ENCODE measurements around the gene SDS. TPM values are rescaled to one million over a fixed set of nuclear protein-coding genes. Genes with fewer than 3 reads are reported as not detected.

SDS gene
- total and polyA plus RNA-seq, 4 experiments from 2014 or later = 1.4 to 1.5 TPM; not detected in 2

DNA sequence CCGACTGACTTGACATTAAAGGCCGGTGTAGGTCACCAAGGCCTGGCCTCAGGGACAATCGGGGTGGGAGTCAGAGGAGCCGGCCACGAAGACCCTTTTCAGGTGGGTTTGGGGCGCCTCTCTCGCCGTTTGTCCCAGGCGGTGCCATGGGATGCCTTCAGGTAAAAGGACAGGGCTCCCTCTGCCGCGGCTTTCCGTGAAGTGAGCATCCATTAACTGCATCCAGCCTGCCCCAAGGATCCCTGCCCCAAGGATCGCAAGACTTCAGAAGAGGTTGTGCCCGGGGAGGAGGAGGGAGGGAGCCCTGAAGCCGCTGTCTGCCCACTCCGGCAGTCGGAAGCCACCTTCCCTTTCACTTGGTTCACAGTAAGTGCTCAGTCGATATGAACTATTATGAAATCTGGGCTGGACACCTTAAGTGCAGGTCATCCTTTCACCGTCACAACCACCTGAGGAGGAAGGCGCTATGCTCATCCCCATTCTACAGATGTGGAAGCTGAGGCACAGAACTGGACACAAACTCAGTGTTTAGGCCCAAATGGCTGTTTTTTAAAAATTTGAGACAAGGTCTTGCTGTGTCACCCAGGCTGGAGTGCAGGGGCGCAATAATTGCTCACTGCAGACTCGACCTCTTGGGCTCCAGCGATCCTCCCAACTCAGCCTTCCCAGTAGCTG lies 964 bp downstream of the SDS start:
- H3K9me3 Mint-ChIP-seq = peaks cover 0 to 2% (median 0%) of the 10 kb centered on the region in 8 donors
- H3K27ac Mint-ChIP-seq = no peak overlapping the region
- H3K36me3 ChIP-seq (ENCODE audit: insufficient read depth, low read length) = no peaks in the 10 kb centered on the region
- H3K9me3 ChIP-seq (ENCODE audit: control insufficient read depth in 1 of 2, low read length in 2 of 2) = no peaks in the 10 kb centered on the region
- H3K4me3 ChIP-seq (ENCODE audit: low read length in 2 of 2) = no peak overlapping the region
- H3K27ac ChIP-seq (ENCODE audit: low read depth, low read length) = no peak overlapping the region
- H3K4me3 Mint-ChIP-seq = no peak overlapping the region
- H3K27me3 Mint-ChIP-seq = peaks cover 3 to 4% of the 10 kb centered on the region in 2 donors
- no peaks in the 10 kb centered on the region for H3K36me3 Mint-ChIP-seq
- intact Hi-C loops (cut with micrococcal nuclease) = no loop called here
- DNase-seq = no peak
- CTCF ChIA-PET (ENCODE audit: partially characterized antibody) = no interaction called here
- H3K27me3 ChIP-seq (ENCODE audit: insufficient read depth, low read length) = no peaks in the 10 kb centered on the region
- no peaks in the 10 kb centered on the region for H3K4me1 ChIP-seq (ENCODE audit: insufficient read depth, low read length)
- POLR2A ChIA-PET (ENCODE audit: partially characterized antibody) = no interaction called here
- H3K4me1 Mint-ChIP-seq = no peaks in the 10 kb centered on the region

DNA sequence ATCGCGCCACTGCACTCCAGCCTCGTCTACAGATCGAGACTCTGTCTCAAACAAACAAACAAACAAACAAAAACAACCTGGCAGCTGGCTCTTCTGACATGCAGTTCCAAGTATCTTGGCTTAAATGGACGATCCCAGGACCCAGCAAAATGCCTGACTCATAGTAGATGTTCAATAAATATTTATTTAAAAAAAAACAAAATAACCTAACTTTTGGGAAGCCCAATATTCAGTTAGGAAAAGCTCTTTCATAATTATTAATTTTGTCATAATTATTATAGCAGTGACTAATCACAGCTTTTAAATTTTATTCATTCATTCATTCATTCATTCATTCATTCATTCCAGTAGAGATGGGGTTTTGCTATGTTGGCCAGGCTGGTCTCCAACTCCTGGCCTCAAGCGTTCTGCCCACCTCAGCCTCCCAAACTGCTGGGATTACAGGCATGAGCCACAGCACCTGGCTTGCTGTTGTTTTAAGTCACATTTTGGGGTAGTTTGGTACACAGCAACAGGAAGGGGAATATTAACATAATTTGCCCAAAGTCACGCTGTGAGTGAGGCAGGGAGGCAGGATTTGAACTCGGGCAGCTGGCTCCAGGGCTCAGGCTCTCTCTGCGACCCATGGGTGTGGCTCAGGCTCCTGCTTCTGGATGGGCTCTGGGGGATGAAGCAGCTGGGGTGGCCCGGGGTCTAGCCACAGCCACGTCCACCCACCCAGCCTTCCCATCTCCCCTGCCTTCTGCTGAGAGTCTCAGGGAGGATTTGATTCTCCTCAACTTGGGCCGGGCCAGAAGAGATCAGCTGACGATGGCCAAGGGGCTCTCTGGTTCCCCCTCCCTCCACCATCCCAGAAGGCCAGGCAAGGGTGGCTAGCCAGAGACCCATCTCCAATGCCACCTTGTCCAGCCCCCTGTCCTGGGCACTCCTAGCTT lies 2.4 kb downstream of the SDS start:
- intact Hi-C loops (cut with micrococcal nuclease) = no loop called here
- Histone ChIP-seq H3K9me3 (ENCODE audit: control insufficient read depth in 1 of 2, low read length in 2 of 2) (no peaks in the 10 kb centered on the region), H3K4me3 (ENCODE audit: low read length in 2 of 2) (no peak overlapping the region), H3K27ac (ENCODE audit: low read depth, low read length) (no peak overlapping the region), H3K27me3 (ENCODE audit: insufficient read depth, low read length) (no peaks in the 10 kb centered on the region), H3K4me1 (ENCODE audit: insufficient read depth, low read length) (no peaks in the 10 kb centered on the region), H3K36me3 (ENCODE audit: insufficient read depth, low read length) (no peaks in the 10 kb centered on the region)
- Mint-ChIP-seq H3K27me3 (peaks cover 3 to 4% of the 10 kb centered on the region in 2 donors), H3K27ac (no peak overlapping the region), H3K36me3 (no peaks in the 10 kb centered on the region), H3K4me3 (no peak overlapping the region), H3K9me3 (peaks cover 0 to 2% (median 0%) of the 10 kb centered on the region in 8 donors), H3K4me1 (no peaks in the 10 kb centered on the region)
- ChIA-PET POLR2A (ENCODE audit: partially characterized antibody) (no interaction called here), CTCF (ENCODE audit: partially characterized antibody) (interaction anchor here (0.7 kb wide), 1 partner anchor 24 kb away, joined by 3 read pairs; no protein-coding TSS in a partner anchor)
- DNase-seq = no peak

DNA sequence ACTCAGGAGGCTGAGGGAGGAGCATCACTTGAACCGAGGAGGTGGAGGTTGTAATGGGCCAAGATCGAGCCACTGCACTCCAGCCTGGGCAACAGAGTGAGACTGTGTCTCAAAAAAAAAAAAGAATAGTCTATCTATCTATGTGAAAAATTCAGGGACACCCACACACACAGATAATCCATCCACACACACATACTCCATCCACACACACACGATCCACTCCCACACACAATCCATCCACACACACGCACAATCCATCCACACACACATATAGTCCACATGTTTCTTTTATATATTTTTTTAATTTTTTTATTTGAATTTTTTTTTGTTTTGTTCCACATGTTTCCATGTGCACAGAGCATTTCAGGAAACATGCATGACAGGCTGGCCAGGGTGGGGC lies 3.3 kb downstream of the SDS start:
- Histone ChIP-seq H3K27me3 (ENCODE audit: insufficient read depth, low read length) (no peaks in the 10 kb centered on the region), H3K27ac (ENCODE audit: low read depth, low read length) (no peak overlapping the region), H3K36me3 (ENCODE audit: insufficient read depth, low read length) (no peaks in the 10 kb centered on the region), H3K9me3 (ENCODE audit: control insufficient read depth in 1 of 2, low read length in 2 of 2) (no peaks in the 10 kb centered on the region), H3K4me1 (ENCODE audit: insufficient read depth, low read length) (no peaks in the 10 kb centered on the region), H3K4me3 (ENCODE audit: low read length in 2 of 2) (no peak overlapping the region)
- no peaks in the 10 kb centered on the region for H3K4me1 Mint-ChIP-seq
- intact Hi-C loops (cut with micrococcal nuclease) = no loop called here
- ChIA-PET POLR2A (ENCODE audit: partially characterized antibody) (no interaction called here), CTCF (ENCODE audit: partially characterized antibody) (interaction anchor here (0.7 kb wide), 1 partner anchor 36 kb away, joined by 3 read pairs; no protein-coding TSS in a partner anchor)
- peaks cover 0 to 2% (median 0%) of the 10 kb centered on the region in 8 donors for H3K9me3 Mint-ChIP-seq
- no peak overlapping the region for H3K4me3 Mint-ChIP-seq
- no peaks in the 10 kb centered on the region for H3K36me3 Mint-ChIP-seq
- no peak overlapping the region for H3K27ac Mint-ChIP-seq
- peaks cover 3 to 4% of the 10 kb centered on the region in 2 donors for H3K27me3 Mint-ChIP-seq
- DNase-seq = no peak

DNA sequence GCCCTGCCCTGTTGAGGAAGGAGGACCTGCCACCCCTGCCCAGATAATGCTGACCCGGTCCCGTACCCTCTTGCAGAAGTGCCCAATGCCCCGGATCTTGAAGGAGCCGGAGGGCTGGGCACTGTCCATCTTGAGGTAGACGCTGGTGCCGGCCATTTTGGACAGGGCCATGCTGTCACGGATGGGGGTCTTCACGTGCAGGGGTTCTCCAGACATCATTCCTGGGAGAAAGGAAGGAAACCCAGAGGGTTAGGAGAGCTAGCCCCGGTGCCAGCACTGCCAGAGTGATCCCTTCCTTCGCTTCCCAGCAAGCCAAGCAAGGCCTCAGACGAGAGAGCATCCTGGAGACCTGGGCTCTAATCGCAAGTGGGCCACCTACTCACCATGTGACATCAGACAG lies 4.2 kb downstream of the SDS start:
- no peak for DNase-seq
- Mint-ChIP-seq H3K4me3 (no peak overlapping the region), H3K36me3 (no peaks in the 10 kb centered on the region), H3K27ac (no peak overlapping the region), H3K27me3 (peaks cover 3 to 4% of the 10 kb centered on the region in 2 donors), H3K4me1 (no peaks in the 10 kb centered on the region), H3K9me3 (peaks cover 0 to 2% (median 0%) of the 10 kb centered on the region in 8 donors)
- Histone ChIP-seq H3K9me3 (ENCODE audit: control insufficient read depth in 1 of 2, low read length in 2 of 2) (no peaks in the 10 kb centered on the region), H3K4me3 (ENCODE audit: low read length in 2 of 2) (no peak overlapping the region), H3K4me1 (ENCODE audit: insufficient read depth, low read length) (no peaks in the 10 kb centered on the region), H3K36me3 (ENCODE audit: insufficient read depth, low read length) (no peaks in the 10 kb centered on the region), H3K27ac (ENCODE audit: low read depth, low read length) (no peak overlapping the region), H3K27me3 (ENCODE audit: insufficient read depth, low read length) (no peaks in the 10 kb centered on the region)
- intact Hi-C loops (cut with micrococcal nuclease) = no loop called here
- ChIA-PET POLR2A (ENCODE audit: partially characterized antibody) (no interaction called here), CTCF (ENCODE audit: partially characterized antibody) (interaction anchor here (0.7 kb wide), 1 partner anchor 37 kb away, joined by 3 read pairs; no protein-coding TSS in a partner anchor)

DNA sequence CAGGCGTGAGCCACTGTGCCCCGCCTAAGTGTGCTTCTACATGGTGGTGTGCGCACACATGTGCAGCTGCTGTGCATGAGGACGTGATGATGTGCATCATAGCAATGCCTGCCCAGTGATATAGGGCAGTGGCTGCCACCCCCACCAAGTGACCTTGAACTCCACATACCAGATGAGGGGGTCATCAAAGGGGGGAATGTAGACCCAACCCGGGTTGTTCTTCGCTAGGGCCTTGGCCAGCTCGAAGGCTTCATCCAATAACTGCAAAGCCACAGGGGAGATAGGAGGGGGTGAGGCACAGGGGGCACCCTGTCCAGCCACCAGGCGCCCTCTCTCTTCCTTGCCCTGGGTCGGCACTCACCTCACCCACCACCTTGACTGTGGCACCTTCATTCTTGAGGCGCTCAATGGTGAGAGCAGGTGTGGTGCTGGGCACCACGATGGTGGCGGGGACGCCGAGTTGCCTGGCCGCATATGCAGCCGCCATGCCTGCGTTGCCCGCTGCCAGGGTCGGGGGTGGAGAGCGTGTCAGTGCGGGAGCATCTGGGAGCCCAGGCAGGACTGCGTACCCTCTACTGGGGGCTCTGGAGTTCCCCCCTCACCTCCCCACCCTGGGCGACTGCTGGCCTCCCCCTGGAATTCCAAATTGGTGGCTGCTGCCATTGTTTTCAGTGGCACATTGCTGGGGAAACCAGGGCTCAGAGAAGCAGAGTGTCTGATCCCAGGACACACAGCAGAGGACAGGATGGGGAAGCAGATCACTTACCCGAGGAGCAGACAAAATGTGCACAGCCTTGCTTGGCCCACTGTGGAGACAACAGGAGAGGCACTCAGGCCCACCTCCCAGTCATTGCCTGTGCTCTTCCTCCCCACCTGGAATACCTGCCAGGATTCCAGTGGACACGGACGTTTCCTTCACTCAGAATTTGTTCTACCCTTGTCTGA lies 5.1 kb downstream of the SDS start:
- no peak for DNase-seq
- CTCF ChIA-PET (ENCODE audit: partially characterized antibody) = no interaction called here
- no peaks in the 10 kb centered on the region for H3K36me3 ChIP-seq (ENCODE audit: insufficient read depth, low read length)
- no peaks in the 10 kb centered on the region for H3K9me3 ChIP-seq (ENCODE audit: control insufficient read depth in 1 of 2, low read length in 2 of 2)
- peaks cover 0 to 2% (median 0%) of the 10 kb centered on the region in 8 donors for H3K9me3 Mint-ChIP-seq
- no peaks in the 10 kb centered on the region for H3K27me3 ChIP-seq (ENCODE audit: insufficient read depth, low read length)
- no peak overlapping the region for H3K27ac Mint-ChIP-seq
- H3K4me1 Mint-ChIP-seq = no peaks in the 10 kb centered on the region
- intact Hi-C loops (cut with micrococcal nuclease) = no loop called here
- POLR2A ChIA-PET (ENCODE audit: partially characterized antibody) = interaction anchor here (0.6 kb wide), 1 partner anchor 91 kb away, joined by 3 read pairs; no protein-coding TSS in a partner anchor
- no peak overlapping the region for H3K4me3 Mint-ChIP-seq
- H3K27me3 Mint-ChIP-seq = peaks cover 2 to 3% of the 10 kb centered on the region in 2 donors
- H3K36me3 Mint-ChIP-seq = no peaks in the 10 kb centered on the region
- no peaks in the 10 kb centered on the region for H3K4me1 ChIP-seq (ENCODE audit: insufficient read depth, low read length)
- H3K4me3 ChIP-seq (ENCODE audit: low read length in 2 of 2) = no peak overlapping the region
- H3K27ac ChIP-seq (ENCODE audit: low read depth, low read length) = no peak overlapping the region

DNA sequence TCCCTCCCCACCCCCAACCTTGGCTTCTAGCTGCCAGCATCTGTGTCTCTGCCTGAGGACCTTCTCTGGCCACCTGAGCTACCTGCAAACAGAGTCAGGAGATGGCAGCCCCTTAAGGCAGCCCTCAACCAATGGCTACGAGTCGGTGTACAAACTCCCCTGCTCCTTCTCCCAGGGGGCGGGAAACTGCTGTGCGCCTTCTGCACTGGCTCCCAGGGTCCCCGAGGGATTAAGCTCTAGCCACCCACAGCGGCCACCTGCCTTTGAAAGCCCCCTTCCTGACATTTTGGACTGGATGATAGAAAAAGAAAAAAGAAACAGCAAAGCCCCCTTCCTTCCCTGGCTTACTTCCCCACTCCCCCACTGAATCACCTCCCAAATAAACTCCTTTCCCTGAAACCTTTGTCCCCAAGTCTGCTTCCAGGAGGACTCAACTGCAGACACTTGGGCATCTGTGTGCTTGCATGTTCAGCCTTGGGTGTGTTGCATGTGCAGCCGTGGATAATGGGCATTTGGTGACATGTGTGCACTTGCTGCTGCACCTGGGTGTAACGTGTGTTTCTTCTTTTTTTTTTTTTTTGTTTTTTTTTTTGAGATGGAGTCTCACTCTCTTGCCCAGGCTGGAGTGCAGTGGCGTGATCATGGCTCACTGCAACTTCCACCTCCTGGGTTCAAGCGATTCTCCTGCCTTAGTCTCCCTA lies 6.0 kb downstream of the SDS start:
- no peaks in the 10 kb centered on the region for H3K4me1 Mint-ChIP-seq
- CTCF ChIA-PET (ENCODE audit: partially characterized antibody) = no interaction called here
- no peaks in the 10 kb centered on the region for H3K9me3 ChIP-seq (ENCODE audit: control insufficient read depth in 1 of 2, low read length in 2 of 2)

More for the DNA sequence above, 6.0 kb downstream of the SDS start:
- Histone ChIP-seq H3K4me1 (ENCODE audit: insufficient read depth, low read length) (no peaks in the 10 kb centered on the region), H3K36me3 (ENCODE audit: insufficient read depth, low read length) (no peaks in the 10 kb centered on the region), H3K4me3 (ENCODE audit: low read length in 2 of 2) (no peak overlapping the region), H3K27ac (ENCODE audit: low read depth, low read length) (no peak overlapping the region), H3K27me3 (ENCODE audit: insufficient read depth, low read length) (no peaks in the 10 kb centered on the region)
- Mint-ChIP-seq H3K27me3 (peaks cover 2% of the 10 kb centered on the region in 2 donors), H3K9me3 (peaks cover 0 to 2% (median 0%) of the 10 kb centered on the region in 8 donors), H3K36me3 (no peaks in the 10 kb centered on the region), H3K27ac (no peak overlapping the region), H3K4me3 (no peak overlapping the region)
- intact Hi-C loops (cut with micrococcal nuclease) = no loop called here
- no peak for DNase-seq
- POLR2A ChIA-PET (ENCODE audit: partially characterized antibody) = no interaction called here

Measured in CD4-positive, alpha-beta memory T cell (primary cell).